ENCODE measurements around the gene HIGD2A.

Gene HIGD2A

GRCh38 chr5:176436656-176437055 lies 48.1 kb downstream of the HIGD2A start:
- H3K9ac ChIP-seq (ENCODE audit: low read length), result no peak overlapping the region
- no peak overlapping the region for H3K4me3 ChIP-seq (ENCODE audit: low read length)

DNA sequence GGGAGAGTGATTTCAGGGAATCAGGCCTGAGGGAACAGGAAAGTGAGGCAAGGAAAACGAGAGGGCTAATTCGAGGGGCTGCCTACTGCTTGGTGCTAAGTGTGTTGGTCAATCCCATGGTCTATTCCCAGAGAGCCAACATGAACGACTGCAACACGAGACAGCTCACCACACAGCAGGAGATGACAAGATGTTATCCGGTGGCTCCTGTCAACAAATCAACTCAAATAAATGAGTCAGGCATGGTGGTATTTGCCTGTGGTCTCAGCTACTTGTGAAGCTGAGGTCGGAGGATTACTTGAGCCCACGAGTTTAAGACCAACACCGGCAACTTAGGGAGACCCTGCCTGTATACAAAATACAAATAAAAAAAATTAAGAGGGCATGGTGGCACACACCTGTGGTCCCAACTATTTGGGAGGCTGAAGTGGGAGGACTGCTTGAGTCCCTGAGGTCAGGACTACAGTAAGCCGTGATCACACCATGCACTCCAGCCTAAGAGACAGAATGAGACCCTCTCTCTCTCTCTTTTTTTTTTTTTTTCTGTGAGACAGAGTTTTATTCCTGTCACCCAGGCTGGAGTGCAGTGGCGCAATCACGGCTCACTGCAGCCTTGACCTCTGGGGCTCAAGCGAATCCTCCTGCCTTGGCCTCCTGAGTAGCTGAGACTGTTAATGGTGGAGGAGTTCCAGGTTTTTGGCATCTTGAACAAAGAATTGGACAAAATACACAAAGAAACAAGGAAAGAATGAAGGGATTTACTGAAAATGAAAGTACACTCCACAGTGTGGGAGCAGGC lies 50.6 kb downstream of the HIGD2A start:
- no peak overlapping the region for H3K9ac ChIP-seq (ENCODE audit: low read length)
- no peaks in the 10 kb centered on the region for H3K27me3 ChIP-seq (ENCODE audit: control insufficient read depth, insufficient read depth, low read length)

More at GRCh38 chr5:176436656-176437055, 48.1 kb downstream of the HIGD2A start:
- Histone ChIP-seq H3K27me3 (ENCODE audit: control insufficient read depth, insufficient read depth, low read length) (no peaks in the 10 kb centered on the region), H3K36me3 (ENCODE audit: control insufficient read depth, insufficient read depth, low read length) (no peaks in the 10 kb centered on the region), H3K4me1 (ENCODE audit: control insufficient read depth, insufficient read depth, low read length) (no peaks in the 10 kb centered on the region), H3K9me3 (ENCODE audit: control insufficient read depth, low read length) (no peaks in the 10 kb centered on the region)

More for the DNA sequence above, 50.6 kb downstream of the HIGD2A start:
- H3K9me3 ChIP-seq (ENCODE audit: control insufficient read depth, low read length), result no peaks in the 10 kb centered on the region
- H3K4me1 ChIP-seq (ENCODE audit: control insufficient read depth, insufficient read depth, low read length), result no peaks in the 10 kb centered on the region
- no peaks in the 10 kb centered on the region for H3K36me3 ChIP-seq (ENCODE audit: control insufficient read depth, insufficient read depth, low read length)
- H3K4me3 ChIP-seq (ENCODE audit: low read length), result no peak overlapping the region
